GM19043 (cell line): ENCODE results near the gene SPOUT1.
A peak's percentile ranks its signal among the peaks of the same experiment; 100 is the strongest.
"Not testable (repeated sequence)": the region's sequence is repeated elsewhere in the genome, so short reads cannot be mapped to it uniquely, and the experiment has no call there.

Experiments used
- ATAC-seq: cut with Tn5 transposase; IDR thresholded peaks from one replicate; pipeline ENCODE4 v1.9.1; 2021; ENCODE audit warnings: low read depth; ENCODE audit not compliant: unreplicated experiment

SPOUT1 gene, protein sequence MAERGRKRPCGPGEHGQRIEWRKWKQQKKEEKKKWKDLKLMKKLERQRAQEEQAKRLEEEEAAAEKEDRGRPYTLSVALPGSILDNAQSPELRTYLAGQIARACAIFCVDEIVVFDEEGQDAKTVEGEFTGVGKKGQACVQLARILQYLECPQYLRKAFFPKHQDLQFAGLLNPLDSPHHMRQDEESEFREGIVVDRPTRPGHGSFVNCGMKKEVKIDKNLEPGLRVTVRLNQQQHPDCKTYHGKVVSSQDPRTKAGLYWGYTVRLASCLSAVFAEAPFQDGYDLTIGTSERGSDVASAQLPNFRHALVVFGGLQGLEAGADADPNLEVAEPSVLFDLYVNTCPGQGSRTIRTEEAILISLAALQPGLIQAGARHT

DNA sequence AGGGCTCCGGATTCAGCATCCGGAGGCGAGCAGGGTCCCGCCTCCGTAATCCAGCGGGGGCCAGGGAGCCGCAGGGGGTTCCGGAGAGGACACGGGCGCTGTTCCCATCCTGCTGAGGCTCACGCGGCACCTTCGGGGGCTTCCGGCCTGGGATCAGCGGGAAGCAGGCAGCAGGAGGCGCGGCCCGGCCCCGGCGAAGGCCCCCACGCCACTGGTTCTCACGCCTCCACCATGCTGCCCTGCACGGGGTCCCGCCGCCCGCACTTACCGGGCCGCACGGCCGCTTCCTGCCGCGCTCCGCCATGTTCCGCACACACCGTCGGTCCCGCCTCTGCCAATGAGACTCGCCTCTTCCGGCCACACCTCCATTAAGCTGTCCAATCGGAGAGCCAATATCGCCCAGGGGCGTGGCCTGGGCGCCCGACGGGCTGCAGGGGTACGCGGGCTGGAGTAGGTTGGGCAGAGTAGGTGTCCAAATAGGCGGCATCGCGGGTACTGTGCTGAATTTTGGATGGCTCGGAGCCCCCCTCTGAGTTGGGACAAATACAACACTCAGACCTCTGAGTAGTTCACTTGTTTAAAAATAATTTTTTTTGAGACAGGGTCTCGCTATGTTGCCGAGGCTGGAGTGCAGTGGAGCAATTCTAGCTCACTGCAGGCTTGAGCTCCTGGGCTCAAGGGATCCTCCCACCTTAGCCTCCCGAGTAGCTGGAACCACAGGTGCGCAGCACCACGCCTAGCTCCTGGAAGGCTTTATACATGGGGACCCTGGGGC is at the start of gene SPOUT1:
SPOUT1 (minus strand) TSS at position 318 of the 775 bp plus-strand sequence; CDS start at position 304, 14 bp downstream.
- ATAC-seq: peak; percentile 97

DNA sequence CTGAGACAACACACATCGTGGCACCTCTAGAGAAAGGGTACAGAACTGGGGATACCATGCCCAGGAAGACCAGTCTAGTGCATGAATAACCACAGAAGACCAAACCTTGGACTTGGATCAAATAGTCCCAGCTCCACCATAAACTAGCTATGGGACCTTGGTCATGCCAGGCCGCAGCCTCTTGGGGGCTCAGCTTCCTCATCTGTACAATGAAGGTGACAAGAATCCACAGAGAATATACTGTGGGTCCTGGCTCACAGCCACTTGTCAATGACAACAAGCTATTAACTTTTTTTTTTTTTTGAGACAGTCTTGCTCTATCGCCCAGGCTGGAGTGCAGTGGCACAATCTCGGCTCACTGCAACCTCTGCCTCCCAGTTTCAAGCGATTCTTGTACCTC is 48.3 kb upstream of the SPOUT1 start:
- no peak for ATAC-seq

DNA sequence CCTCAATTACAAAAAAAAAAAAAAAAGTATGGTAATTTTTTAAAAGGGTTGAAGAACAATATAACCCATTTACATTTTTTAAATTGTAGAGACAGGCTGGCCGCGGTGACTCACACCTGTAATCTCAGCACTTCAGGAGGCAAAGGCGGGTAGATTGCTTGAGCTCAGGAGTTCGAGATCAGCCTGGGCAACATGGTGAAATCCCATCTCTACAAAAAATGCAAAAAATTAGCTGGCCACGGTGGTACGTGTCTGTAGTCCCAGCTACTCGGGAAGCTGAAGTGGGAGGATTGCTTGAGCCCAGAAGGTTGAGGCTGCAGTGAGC is 41.3 kb upstream of the SPOUT1 start:
- ATAC-seq: not testable (repeated sequence)

DNA sequence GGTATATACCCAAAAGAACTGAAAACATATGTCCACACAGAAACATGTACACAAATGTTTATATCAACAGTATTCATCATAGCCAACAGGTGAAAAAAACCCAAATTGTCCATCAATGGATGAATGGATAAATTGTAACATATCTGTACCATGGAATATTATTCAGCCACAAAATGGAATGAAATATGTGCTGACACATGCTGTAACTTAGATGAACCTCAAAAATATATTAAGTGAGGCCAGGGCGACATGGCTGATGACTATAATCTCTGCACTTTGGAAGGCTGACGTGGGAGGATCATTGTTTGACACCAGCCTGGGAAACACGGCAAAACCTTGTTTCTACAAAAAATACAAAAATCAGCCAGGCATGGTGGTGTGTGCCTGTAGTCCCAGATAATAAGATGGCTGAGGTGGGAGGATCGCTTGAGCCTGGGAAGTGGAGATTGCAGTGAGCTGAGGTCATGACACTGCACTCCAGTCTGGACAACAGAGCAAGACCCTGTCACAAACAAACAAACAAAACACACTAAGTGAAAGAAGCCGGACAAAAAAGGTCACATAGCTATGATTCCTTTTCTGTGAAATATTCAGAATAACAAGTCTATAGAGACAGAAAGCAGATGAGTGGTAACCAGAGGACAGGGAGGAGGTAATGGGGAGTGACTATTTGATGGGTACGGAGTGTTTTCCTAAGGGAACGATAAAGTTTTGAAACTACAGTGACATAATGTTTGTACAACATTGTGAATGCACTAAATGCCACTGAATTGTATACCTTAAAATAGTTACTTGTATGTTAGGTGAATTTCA is 40.7 kb upstream of the SPOUT1 start:
- no peak for ATAC-seq

DNA sequence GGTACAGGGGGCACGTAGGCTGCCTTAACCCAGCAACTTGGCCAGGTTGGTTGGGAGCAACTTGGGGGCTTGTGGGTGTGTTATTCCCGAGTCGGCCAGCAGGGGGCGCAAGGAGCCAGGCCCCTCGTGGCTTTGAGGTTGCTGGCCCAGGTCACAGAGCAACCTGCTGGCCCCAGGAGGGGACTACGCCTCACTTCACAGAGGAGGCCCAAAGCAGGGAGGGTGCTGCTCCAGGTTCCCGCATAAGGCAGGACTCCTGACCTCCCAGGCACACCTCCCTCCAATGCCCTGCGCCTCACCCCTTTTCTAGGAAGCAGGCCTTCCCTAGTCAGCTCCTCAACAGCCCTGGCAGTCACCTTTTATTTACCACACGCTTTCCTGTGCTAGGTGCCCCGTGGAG is 34.1 kb upstream of the SPOUT1 start:
- no peak for ATAC-seq

DNA sequence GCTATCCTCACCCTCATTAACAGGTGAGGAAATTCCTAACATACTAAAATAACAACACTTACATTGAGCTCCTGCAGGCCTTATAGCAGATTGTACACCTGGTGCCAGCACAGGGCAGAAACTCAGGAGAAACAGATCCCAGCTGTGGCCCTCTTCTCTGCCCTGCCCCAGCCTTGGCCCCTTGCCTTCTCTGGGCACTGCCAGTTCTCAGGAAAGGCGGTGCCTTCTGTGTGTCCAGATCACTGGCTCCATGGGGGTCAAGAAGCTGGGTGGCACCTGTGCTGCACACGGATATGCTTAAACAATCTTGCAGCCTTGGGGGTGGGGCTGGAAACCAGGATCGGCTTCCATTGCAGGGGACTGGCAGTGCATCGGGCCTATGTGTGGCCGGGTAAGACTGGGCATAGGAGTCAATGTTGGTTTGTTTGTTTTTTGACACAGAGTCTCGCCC is 32.8 kb upstream of the SPOUT1 start:
- ATAC-seq: no peak

DNA sequence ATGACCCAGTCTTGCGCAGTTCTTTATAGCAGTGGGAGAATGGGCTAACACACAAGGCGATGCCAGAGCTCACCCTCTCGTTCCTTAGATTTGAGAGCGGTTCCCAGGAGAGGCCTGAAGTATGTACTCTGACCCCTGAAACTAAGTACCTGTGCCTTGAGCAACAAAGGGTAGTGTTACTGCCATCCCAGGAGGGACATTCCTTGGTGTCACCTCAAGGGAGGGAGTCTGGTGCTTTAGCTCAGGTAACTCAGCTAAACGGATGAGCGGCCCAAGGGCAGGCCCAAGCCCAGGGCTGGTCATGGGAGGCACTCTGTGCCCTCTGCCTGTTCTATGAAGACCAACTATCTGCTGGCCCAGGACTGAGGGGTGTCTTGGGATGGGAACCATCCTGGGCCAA is 31.9 kb upstream of the SPOUT1 start:
- no peak for ATAC-seq

DNA sequence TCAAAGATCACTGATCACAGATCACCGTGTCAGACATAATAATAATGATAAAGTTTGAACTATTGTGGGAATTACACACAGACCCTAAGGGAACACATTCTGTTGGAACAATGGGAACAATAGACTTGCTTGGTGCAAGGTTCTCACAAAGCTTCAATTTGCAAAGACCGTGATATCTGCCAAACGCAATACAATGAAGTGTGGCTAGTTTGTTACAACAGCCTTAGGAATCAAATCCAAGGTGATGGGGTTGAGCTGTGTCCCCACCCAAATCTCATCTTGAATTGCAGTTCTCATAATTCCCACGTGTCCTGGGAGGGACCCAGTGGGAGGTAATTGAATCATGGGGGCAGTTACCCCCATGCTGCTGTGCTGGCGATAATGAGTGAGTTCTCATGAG is 31.3 kb upstream of the SPOUT1 start:
- no peak for ATAC-seq

DNA sequence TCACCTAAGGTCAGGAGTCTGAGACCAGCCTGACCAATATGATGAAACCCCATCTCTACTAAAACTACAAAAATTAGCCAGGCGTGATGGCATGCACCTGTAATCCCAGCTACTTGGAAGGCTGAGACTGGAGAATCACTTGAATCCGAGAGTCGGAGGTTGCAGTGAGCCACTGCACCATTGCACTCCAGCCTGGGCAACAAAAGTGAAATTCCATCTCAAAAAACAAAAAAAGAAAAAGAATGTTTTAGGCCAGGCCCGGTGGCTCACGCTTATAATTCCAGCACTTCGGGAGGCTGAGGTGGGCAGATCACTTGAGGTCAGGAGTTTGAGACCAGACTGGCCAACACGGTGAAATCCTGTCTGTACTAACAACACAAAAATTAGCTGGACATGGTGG is 28.9 kb upstream of the SPOUT1 start:
- ATAC-seq: not testable (repeated sequence)

DNA sequence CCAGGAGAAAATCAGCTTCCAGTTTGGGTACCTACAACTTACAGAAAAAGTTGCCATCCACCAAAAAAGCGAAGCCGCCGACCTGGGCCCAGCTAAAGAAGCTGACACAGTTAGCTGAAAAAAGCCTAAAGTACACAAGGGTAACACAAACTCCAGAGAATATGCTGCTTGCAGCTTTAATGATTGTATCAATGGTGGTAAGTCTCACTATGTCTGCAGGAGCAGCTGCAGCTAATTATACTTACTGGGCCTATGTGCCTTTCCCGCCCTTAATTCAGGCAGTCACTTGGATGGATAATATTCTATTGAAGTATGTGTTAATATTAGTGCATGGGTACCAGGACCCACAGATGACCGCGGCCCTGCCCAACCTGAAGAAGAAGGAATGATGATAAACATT is 24.9 kb upstream of the SPOUT1 start:
- not testable (repeated sequence) for ATAC-seq

DNA sequence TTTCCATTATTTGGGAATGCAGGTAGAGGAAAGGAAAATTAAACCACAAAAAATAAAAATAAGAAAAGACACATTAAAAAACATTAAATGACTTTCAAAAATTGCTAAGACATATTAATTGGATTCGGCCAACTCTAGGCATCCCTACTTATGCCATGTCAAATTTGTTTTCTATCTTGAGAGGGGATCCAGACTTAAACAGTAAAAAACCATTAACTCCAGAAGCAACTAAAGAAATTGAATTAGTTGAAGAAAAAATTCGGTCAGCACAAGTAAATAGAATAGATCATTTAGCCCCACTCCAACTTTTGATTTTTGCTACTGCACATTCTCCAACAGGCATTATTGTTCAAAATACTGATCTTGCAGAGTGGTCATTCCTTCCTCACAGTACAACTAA is 23.1 kb upstream of the SPOUT1 start:
- not testable (repeated sequence) for ATAC-seq

DNA sequence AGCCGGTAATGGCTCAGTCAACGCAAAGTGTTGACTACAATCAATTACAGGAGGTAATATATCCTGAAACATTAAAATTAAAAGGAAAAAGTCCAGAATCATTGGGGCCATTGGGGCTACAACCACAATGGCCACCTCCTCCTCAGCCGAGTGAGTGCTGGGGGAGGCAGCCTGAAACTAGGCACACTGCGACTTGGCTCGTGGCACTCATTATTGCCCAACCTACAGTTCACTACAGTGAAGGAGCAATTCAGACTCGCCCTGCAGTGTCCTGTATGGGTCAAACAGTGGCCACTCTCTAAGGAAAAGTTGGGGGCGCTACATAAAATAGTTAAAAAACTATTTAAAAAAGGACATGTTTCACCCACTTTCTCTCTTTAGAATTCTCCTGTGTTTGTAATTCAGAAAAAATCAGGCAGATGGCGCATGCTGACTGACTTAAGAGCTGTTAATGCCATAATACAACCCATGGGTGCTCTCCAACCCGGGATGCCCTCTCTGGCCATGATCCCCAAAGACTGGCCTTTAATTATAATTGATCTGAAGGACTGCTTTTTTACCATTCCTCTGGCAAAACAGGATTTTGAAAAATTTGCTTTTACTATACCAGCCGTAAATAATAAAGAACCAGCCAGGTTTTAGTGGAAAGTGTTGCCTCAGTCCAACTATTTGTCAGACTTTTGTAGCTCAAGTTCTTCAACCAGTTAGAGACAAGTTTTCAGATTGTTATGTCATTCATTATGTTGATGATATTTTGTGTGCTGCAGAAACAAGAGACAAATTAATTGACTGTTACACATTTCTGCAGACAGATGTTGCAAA is 22.4 kb upstream of the SPOUT1 start:
- ATAC-seq: not testable (repeated sequence)

DNA sequence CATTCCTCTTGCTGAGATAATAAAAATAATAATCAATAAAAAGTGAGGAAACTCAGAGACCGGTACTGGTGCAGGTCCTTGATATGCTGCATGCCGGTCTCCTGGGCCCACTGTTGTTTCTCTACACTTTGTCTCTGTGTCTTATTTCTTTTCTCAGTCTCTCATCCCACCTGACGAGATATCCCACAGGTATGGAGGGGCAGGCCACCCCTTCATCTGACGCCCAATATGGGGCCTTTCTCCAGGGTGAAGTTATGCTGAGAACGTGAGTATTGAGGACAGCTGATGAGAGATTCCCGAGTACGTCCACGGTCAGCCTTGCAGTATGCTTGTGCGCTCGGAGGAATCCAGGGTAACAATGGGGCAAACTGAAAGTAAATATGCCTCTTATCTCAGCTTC is 21.4 kb upstream of the SPOUT1 start:
- ATAC-seq: not testable (repeated sequence)

DNA sequence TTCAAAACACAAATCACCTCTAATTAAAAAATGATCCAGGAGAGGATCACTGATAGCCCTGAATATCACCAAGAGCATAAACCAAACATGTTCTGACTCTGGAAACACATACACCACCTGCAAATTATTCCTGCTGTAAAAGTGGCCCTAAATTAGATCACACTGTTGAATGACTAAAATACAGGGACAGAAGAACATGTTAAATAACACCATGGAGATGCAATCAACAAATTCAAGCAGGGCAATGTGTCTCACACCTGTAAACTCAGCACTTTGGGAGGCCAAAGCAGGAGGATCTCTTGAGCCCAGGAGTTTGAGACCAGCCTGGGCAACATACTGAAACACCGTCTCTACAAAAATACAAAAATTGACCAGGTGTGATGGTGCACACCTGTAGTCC is 18.2 kb upstream of the SPOUT1 start:
- no peak for ATAC-seq

DNA sequence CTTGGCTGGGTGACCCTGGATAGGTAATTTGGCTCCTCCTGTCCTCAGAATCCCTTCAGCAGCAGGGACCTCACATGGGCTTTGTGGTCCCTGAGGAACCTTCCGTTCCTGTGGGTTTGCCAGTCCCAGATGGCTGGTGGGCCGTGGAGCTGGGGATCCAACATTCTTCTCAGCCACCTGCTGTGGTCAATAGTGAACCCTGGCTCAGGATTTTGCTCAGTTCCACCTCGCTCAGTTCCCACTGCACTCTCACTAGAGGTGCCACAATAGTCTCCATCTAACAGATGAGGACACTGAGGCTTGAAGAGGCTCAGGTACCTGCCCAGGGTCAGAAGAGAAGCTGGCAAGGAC is 17.1 kb upstream of the SPOUT1 start:
- ATAC-seq: no peak

DNA sequence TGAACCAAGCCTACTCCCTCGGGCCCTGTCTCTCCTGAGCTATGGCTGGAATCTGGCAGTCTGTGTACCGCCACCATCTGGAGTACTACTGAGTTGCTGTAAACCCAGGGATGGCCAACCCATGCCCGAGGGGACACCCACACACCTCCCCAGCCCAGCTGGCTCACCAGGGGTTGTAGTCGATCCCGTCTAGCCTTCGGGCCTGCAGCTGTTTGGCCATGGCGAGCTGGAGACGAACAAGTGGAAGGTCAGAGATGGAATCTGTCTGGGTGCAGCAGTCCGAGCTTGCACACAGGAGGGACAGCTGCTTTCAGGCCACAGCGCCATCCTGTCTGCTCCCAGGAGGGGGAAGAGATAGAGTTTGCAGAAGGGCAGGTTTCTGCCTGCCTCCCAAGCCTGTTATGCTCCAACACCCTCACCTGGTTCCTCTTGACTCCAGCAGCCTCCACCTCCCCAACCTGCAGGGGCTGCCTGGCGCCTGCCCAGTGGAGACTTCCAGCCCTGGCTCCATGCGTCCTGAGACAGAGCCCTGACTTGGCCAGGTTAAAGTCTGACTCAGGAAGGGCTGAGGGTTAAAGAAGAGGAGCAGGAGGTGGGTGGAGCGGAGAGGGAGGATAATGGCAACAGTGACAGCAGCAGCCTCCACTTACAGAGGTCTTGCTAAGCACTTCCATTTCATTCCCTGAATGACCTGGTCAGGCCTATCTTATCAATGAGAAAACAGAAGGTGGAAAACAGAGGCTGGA is 15.8 kb upstream of the SPOUT1 start:
- no peak for ATAC-seq

DNA sequence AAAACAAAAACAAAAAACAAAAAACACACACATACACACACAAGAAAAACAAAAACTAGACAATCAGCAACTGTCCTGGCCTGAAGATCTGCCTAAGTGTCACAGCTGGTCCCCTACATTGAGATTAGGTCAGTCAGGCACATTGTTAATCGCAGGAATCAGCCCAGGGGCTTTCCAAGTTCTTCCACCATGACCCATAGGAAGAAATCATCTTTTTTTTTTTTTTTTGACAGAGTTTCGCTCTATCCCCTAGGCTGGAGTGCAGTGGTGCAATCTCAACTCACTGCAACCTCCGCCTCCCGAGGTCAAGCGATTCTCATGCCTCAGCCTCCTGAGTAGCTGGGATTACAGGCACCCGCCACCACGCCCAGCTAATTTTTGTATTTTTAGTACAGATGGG is 13.6 kb upstream of the SPOUT1 start:
- not testable (repeated sequence) for ATAC-seq

DNA sequence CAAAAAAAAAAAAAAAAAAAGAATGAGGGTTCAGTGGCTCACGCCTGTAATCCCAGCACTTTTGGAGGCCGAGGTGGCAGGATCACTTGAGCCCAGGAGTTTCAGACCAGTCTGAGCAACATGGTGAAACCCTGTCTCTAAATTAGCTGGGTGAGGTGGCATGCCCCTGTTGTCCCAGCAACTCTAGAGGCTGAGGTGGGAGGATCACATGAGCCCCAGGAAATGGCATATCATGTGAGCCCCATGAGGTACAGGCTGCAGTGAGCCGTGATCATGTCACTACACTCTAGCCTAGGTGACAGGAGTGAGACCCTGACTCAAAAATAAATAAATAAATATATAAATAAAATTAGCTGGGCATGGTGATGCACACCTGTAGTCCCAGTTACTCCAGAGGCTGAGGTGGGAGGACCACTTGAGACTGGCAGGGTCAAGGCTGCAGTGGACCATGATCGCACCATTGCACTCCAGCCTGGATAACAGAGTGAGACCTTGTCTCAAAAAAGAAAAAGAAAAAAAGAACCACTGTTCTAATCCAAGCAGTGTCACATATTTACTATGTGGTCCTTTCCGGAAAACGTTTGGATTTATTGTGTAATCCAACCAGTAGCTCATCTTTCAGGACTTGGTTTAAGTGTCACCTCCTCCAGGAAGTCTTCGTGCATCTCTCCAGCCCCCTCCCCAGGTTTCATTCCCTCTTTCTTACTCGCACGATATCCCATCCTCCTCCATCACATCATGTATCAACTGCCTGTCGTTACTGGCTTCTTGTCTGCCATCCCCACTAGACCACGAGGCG is 12.3 kb upstream of the SPOUT1 start:
- ATAC-seq: no peak

DNA sequence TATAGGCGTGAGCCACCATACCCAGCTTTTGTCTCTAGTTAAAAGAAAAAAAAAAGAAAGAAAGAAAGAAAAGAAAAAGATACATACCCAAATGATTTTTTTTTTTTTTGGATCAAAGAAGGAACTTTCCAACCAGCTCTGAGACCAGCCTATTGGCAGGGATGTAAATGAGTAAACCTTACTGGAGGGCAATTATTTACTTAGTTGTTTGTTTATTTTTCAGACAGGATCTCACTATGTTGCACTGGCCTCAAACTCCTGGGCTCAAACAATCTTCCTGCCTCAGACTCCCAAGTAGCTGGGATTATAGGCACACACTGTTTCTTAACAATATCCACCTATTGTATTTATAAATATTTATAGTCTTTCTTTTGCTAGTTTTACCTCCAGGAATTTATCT is 10.9 kb upstream of the SPOUT1 start:
- ATAC-seq: no peak
